HL-60 (cell line): ENCODE data around the gene ALDH1A2.

Source experiments
- POLR2AphosphoS5 ChIP-seq: IDR thresholded peaks from 2 replicates; pipeline ENCODE4 v1.6.1; 2012; ENCODE audit warnings: low read depth
- SPI1 ChIP-seq: IDR thresholded peaks from 2 replicates; pipeline ENCODE4 v1.6.1; 2012; ENCODE audit warnings: low read depth, mild to moderate bottlenecking, borderline replicate concordance
- TF ChIP-seq, protein P1 (sequence below): IDR thresholded peaks from one replicate; pipeline ENCODE4 v1.5.1; 2011; ENCODE audit warnings: low read length, control low read depth, inconsistent platforms; ENCODE audit not compliant: insufficient read depth
- TF ChIP-seq, protein P2 (sequence below): IDR thresholded peaks from 2 replicates; pipeline ENCODE4 v1.6.1; 2012; ENCODE audit warnings: low read depth; ENCODE audit not compliant: insufficient replicate concordance

DNA sequence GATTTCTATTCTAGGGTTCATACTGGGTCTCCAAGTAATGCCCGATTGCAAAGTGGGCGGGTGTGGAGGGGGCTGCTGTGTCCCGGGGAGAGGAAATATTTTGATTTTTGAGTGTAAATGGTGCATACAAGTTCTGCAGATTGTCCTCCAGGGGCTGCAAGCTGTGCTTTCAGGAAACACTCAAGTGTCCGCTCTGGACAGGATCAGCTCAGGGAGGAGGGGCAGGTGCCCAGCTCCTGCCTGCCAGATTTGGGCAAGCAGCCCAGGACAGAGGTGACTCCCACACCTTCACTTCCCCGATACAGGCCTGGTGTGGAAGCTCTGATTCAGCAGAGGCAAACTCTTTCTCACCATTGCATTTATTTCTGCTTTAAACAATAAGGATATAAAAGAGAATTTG lies 142.7 kb downstream of the ALDH1A2 start:
- TF ChIP-seq, protein P1, sequence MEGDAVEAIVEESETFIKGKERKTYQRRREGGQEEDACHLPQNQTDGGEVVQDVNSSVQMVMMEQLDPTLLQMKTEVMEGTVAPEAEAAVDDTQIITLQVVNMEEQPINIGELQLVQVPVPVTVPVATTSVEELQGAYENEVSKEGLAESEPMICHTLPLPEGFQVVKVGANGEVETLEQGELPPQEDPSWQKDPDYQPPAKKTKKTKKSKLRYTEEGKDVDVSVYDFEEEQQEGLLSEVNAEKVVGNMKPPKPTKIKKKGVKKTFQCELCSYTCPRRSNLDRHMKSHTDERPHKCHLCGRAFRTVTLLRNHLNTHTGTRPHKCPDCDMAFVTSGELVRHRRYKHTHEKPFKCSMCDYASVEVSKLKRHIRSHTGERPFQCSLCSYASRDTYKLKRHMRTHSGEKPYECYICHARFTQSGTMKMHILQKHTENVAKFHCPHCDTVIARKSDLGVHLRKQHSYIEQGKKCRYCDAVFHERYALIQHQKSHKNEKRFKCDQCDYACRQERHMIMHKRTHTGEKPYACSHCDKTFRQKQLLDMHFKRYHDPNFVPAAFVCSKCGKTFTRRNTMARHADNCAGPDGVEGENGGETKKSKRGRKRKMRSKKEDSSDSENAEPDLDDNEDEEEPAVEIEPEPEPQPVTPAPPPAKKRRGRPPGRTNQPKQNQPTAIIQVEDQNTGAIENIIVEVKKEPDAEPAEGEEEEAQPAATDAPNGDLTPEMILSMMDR = no peak
- TF ChIP-seq, protein P2, sequence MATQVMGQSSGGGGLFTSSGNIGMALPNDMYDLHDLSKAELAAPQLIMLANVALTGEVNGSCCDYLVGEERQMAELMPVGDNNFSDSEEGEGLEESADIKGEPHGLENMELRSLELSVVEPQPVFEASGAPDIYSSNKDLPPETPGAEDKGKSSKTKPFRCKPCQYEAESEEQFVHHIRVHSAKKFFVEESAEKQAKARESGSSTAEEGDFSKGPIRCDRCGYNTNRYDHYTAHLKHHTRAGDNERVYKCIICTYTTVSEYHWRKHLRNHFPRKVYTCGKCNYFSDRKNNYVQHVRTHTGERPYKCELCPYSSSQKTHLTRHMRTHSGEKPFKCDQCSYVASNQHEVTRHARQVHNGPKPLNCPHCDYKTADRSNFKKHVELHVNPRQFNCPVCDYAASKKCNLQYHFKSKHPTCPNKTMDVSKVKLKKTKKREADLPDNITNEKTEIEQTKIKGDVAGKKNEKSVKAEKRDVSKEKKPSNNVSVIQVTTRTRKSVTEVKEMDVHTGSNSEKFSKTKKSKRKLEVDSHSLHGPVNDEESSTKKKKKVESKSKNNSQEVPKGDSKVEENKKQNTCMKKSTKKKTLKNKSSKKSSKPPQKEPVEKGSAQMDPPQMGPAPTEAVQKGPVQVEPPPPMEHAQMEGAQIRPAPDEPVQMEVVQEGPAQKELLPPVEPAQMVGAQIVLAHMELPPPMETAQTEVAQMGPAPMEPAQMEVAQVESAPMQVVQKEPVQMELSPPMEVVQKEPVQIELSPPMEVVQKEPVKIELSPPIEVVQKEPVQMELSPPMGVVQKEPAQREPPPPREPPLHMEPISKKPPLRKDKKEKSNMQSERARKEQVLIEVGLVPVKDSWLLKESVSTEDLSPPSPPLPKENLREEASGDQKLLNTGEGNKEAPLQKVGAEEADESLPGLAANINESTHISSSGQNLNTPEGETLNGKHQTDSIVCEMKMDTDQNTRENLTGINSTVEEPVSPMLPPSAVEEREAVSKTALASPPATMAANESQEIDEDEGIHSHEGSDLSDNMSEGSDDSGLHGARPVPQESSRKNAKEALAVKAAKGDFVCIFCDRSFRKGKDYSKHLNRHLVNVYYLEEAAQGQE = no peak
- TF ChIP-seq POLR2AphosphoS5 = no peak
- TF ChIP-seq SPI1 = no peak
